Cerebellar cortex (tissue), 1 donor: Measurements from ENCODE around the gene KCNK3.
"Not testable (repeated sequence)": the region's sequence is repeated elsewhere in the genome, so short reads cannot be mapped to it uniquely, and the experiment has no call there.

ENCODE experiments used
- DNase-seq: peaks from one replicate; pipeline ENCODE4 v3.0.0-alpha.2; 2015; ENCODE audit warnings: low spot score

Gene KCNK3

GRCh38 chr2:26756337-26756736, 63.8 kb downstream of the KCNK3 start:
- no peak for DNase-seq

- peak; percentile 61 for DNase-seq
These were observed 65.6 kb downstream of the KCNK3 start for GRCh38 chr2:26757873-26758789.

- no peak for DNase-seq
These were observed 66.3 kb downstream of the KCNK3 start for GRCh38 chr2:26758790-26759321.

DNA sequence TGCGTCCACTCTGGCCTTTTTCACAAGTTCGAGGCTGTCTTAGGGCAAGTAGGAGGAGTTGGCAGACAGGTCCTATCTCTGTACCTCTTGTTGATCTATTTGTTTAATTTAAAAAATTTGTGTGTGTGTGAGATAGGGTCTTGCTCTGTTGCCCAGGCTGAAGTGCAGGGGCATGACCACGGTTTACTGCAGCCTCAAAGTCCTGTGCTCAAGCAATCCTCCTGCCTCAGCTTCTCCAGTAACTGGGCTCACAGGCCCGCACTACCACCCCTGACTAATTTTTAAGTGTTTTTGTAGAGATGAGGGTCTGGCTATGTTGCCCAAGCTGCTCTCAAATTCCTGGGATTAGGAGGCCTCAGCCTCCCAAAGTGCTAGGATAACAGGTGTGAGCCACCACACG, 67.3 kb downstream of the KCNK3 start:
- DNase-seq: no peak

DNA sequence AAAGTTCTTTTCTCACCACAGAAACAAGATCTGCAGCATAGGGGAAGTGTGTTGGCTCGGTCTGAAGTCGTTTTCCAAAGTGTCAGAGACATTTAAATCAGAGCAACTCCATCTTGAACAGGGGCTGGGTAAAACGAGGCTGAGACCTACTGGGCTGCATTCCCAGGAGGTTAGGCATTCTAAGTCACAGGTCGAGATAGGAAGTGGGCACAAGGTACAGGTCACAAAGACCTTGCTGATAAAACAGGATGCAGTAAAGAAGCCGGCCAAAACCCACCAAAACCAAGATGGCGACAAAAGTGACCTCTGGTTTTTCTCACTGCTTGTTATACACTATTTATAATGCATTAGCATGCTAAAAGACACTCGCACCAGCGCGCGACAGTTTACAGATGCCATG, 68.5 kb downstream of the KCNK3 start:
- DNase-seq: not testable (repeated sequence)

DNA sequence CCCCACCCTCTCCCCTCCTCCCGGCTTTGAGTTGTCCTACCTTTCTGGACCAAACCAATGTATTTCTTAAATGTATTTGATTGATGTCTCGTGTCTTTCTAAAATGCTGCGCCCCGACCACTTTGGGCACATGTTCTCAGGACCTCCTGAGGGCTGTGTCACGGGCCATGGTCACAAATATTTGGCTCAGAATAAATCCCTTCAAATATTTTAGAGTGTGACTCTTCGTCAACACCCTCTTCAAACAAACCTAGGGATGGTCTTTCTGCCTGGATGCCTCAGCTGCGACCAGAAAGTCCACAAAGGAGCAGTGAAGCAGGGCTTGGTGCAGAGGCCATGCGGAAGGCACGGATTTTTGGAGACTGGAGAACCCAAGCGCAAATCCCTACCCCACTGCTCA, 70.5 kb downstream of the KCNK3 start:
- no peak for DNase-seq

DNA sequence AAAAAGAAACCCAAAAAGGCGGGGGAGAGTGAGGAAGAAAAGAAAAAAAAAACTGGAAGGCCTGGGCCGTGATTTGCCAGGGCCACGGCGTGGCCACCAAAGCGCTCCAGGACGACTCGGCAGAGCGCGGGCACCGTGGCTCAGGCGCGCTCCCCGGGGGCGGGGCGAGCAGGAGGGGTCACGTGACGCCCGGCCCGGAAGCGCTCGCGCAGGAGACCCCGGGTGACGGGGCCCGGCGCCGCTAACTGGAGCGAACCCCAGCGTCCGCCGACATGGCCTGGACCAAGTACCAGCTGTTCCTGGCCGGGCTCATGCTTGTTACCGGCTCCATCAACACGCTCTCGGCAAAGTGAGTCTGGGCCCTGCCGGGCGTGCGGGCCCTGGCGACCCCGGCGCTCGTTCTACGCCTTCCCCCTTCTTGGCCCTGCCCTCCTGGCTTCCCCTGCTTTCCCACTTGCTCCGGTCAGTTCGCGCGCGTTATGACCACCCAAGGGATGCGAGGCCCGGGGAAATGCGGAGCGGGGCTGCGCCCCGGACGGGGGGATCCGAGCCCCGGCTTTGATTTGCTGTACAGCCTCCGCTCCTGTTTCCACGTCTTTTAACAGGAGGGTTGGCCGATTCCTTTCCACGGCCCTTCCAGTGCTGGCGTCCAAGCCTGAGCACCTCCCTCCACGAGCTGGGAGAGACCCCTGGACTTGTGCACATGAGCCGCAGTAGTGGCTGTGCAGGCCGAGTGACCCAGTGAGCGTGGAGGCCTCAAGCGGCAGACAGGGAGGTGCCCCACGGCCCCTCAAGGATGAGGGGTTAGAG, 71.8 kb downstream of the KCNK3 start, which contains the start of gene SLC35F6:
Gene SLC35F6, plus strand, starts transcription at position 207 of the 810 bp plus-strand sequence. Its CDS starts 66 bp downstream, at position 273.
- DNase-seq: peak; percentile 79

DNA sequence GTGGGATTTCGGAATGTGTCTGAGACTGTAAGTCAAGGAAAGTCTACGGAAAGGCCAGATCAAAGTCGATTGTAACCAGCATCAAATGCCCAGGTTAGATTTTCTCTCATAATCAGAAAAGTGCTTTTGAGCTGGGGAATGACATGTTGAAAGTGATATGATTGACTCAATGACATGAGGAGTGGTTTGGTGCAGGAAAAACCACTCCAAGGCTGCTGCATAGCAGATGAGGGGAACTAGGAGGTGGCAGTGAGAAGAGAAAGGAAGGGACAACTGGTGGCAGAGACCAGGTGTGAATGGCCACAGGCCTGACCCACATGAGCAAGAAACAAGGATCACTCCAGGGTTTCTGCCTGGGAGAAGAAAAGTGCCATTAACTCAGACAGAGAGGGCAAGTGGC, 72.4 kb downstream of the KCNK3 start:
- peak; percentile 15 for DNase-seq

GRCh38 chr2:26765475-26766200, 73.1 kb downstream of the KCNK3 start:
- no peak for DNase-seq

DNA sequence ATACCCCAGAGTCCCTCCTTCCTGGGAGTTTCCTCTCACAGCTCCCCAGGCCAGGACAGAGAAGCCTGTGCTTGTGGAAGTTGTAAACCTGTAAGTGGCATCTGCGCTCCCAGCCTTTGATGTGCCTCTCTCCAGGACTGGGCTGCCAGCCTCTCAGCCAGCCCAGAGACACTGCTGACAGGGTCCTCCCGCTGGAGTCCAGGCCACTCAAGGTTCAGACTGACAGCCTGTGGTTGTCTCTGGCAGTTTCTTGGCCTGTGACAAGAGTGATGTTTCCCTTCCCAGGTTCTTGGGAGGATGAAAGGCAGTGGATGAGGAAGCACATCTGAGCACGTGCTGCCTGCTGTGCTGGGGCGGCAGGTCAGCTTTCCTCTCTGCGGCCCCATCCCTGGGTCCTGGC, 74.6 kb downstream of the KCNK3 start:
- DNase-seq: no peak

DNA sequence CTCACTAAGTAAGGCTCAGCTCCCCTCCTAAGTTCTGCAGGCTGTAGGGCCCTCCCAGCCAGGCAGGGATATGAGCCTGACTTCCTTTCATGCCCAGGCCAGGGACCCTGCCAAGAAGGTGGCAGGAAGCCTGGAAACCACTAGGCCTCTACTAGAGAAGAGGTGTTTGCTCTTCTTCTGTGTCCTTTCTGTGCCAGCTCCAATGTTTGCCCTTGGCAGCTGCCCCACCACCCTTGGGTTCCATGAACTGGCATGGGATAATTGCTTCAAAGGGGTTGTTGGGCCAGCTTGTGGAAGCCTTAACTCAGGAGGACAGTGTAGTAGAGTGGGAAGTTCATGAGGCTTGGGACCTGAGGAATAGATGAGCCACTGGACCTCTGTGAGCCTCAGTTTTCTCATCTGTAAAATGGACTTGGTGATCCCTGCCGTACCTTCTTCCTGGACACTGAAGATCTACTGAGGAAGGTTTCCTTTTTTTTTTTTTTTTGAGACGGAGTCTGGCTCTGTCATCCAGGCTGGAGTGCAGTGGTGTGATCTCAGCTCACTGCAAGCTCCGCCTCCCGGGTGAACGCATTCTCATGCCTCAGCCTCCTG, 75.5 kb downstream of the KCNK3 start:
- DNase-seq: peak; percentile 28

DNA sequence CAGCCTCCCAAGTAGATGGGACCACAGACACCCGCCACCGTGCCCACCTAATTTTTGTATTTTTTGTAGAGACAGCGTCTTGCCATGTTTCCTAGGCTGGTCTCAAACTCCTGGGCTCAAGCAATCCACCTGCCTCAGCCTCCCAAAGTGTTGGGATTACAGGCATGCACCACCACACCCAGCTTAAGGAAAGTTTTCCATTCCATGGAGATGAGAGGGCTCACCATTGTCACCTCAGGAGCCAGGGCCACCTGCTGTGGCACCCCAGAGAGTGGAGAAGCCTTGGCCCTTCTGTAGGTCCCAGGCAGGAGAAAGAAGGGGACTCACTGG, 76.2 kb downstream of the KCNK3 start:
- no peak for DNase-seq

- DNase-seq: no peak
These were observed 76.7 kb downstream of the KCNK3 start for GRCh38 chr2:26769089-26769761.

DNA sequence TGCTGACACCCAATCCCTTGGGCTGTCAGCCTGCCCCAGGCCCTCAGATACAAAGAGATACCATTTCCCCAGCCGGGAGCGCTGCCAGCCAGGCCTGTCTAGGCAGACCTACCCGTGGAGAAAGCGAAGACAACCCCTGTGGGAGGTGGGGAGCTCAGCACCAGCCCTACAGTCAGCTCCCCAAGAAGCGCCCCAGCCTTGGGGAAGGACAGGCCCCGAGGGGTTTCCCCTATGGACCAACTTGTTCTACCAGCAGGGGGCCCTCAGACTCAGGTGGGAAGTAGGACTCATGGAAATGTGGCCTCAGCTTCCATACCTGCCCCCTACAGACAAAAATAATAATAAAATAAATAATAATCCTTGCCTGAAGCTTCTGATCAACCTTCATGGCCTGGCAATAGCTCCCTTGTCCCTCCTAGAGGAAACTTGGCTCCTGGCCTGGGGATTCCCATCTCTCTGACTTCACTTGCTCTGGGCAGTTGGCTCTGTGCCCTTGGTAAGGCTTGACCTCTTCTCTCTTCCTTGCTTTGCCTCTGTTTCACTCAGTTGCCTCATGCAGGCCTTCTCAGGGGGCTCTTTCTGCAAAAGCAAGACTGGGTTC, 78.6 kb downstream of the KCNK3 start:
- peak; percentile 58 for DNase-seq

DNA sequence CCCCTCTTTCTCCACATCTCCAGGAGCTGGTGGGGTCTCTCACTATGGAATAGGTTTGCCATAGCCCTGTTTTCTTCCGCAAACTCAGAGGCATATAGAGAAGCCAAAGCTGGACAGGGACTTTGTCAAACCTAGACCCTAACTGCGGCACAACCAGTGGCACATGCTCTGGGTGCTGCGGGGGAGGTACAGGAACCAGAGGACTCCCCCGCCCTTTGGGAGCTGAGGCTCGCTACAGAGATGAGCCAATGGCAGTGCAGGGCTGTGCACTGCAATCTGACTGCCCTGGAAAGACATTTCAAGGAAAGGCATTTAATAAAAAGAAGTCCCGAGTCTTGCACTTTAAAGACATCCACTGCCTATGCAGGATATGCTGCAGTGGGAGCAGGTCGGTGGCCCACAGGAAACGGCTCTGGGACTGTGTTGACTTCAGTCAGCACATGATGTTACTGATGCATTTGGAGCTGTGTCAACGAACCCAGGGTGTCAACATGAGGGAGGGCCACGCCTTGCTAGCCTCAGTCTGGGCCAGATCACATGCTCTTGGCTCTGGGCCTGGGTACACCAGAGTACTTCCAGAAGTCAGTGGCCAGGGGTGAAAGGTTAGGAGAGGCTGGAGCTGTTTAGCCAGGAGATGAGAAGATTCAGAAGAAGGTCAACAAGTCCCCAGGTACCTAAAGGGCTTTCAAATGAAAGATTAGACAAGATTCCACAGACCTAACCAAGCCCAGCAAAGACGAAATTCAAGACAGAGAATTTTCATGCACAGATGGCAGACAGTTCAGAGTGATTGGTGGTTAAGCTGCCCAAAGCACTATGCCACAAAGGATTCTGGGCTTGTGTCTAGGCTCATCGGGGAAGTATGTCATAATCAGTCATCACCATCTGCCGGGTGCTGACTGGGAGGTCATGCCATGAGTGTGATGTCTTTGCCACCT, 79.8 kb downstream of the KCNK3 start:
- DNase-seq: peak; percentile 90

GRCh38 chr2:26776195-26776800, 83.8 kb downstream of the KCNK3 start:
- DNase-seq: no peak

GRCh38 chr2:26778098-26778497, 85.6 kb downstream of the KCNK3 start:
- DNase-seq: peak; percentile 73

- no peak for DNase-seq
These were observed 86.0 kb downstream of the KCNK3 start for GRCh38 chr2:26778507-26778906.

GRCh38 chr2:26780203-26780760, 87.8 kb downstream of the KCNK3 start:
- DNase-seq: no peak
